Loucy (cell line): ENCODE data around the gene MYOF.
A peak's percentile ranks its signal among the peaks of the same experiment; 100 is the strongest.
"Not testable (repeated sequence)": the region's sequence is repeated elsewhere in the genome, so short reads cannot be mapped to it uniquely, and the experiment has no call there.

ENCODE experiments used
- H2AFZ ChIP-seq: fragments of 200-600 bp; sonication (generic); 2 replicates; pipeline ENCODE4 v1.6.0; 2016; ENCODE audit warnings: antibody characterized with exemption, mild to moderate bottlenecking, low read length, moderate library complexity
- H3F3A ChIP-seq: fragments of 200-600 bp; 2 replicates; pipeline ENCODE4 v1.6.0; 2016; ENCODE audit warnings: antibody characterized with exemption, low read depth, mild to moderate bottlenecking
- H3K27me3 ChIP-seq: fragments of 200-600 bp; sonication (generic); 2 replicates; pipeline ENCODE4 v1.6.1; 2014; ENCODE audit warnings: low read length, mild to moderate bottlenecking; ENCODE audit not compliant: insufficient read depth, poor library complexity, severe bottlenecking
- H3K36me3 ChIP-seq: fragments of 200-600 bp; sonication (generic); 2 replicates; pipeline ENCODE4 v1.6.1; 2016; ENCODE audit warnings: low read length; ENCODE audit not compliant: insufficient read depth
- H3K4me1 ChIP-seq: fragments of 200-600 bp; sonication (generic); 2 replicates; pipeline ENCODE4 v1.5.1; 2014; ENCODE audit warnings: low read length, mild to moderate bottlenecking; ENCODE audit not compliant: insufficient read depth, poor library complexity, severe bottlenecking
- H3K4me2 ChIP-seq: fragments of 200-600 bp; sonication (generic); 2 replicates; pipeline ENCODE4 v1.6.0; 2014; ENCODE audit warnings: antibody characterized with exemption, low read length, low read depth, mild to moderate bottlenecking; ENCODE audit not compliant: poor library complexity, severe bottlenecking
- H3K4me3 ChIP-seq: fragments of 200-600 bp; sonication (generic); 2 replicates; pipeline ENCODE4 v1.5.1; 2014; ENCODE audit warnings: low read length, mild to moderate bottlenecking, mixed read lengths; ENCODE audit not compliant: poor library complexity, severe bottlenecking
- H3K79me2 ChIP-seq: fragments of 200-600 bp; sonication (generic); 2 replicates; pipeline ENCODE4 v1.6.1; 2014; ENCODE audit warnings: low read length; ENCODE audit not compliant: insufficient read depth
- H3K9ac ChIP-seq: fragments of 200-600 bp; sonication (generic); 2 replicates; pipeline ENCODE4 v1.6.0; 2014; ENCODE audit warnings: mild to moderate bottlenecking, low read depth, low read length, moderate library complexity; ENCODE audit not compliant: poor library complexity, severe bottlenecking
- H3K9me2 ChIP-seq: fragments of 200-600 bp; sonication (generic); replicated peaks from 2 replicates; pipeline ENCODE4 v1.6.1; 2016; ENCODE audit warnings: low read depth, low read length, mixed read lengths
- H3K9me3 ChIP-seq: fragments of 200-600 bp; sonication (generic); 2 replicates; pipeline ENCODE4 v1.6.1; 2014; ENCODE audit warnings: mild to moderate bottlenecking, antibody characterized with exemption, low read length, low read depth; ENCODE audit not compliant: insufficient read depth
- H4K20me1 ChIP-seq: fragments of 200-600 bp; sonication (generic); 2 replicates; pipeline ENCODE4 v1.6.0; 2014; ENCODE audit warnings: antibody characterized with exemption, low read length, mild to moderate bottlenecking; ENCODE audit not compliant: insufficient read depth, poor library complexity, severe bottlenecking
- EZH2phosphoT487 ChIP-seq: fragments of 200-600 bp; IDR thresholded peaks from 2 replicates; pipeline ENCODE4 v1.6.1; 2018; ENCODE audit warnings: antibody characterized with exemption, mild to moderate bottlenecking, moderate library complexity, borderline replicate concordance
- TF ChIP-seq, protein P1 (sequence below): fragments of 200-600 bp; sonication (generic); conservative IDR thresholded peaks from 2 replicates; pipeline ENCODE4 v1.5.1; 2014; ENCODE audit warnings: mild to moderate bottlenecking, antibody characterized with exemption, low read length

The MYOF gene

DNA sequence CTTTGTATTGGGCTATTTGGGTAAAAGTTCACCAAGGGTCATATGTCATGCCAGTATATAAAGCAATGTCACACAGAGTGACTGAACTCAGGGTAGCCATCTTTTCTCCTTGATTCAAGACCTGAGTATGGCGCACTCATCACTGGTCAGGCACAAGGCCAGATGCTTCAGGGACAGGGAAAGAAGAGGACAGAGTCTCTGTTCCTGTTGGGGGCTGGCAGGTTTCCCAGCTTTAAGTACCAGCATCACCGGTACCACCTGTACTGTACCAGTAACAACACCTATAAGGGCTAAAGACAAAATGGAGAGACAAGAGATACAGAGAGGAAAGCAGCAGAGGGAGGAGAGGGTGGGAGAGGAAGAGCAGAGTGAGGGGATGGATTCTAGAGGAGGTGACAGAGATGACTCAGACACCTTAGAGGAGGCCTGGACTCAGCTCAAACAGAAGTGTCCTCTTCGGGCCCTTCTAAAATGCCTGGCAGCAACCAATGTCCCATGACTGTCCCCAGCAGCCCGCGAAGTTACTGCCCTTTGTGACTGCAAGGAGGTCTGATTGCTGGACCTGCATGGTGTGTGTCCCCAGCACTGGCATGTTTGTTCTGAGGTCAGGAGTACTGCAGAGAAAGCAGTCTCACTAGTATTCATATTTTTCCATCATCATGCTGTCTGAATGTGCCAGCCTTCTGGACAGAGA is 191.3 kb downstream of the MYOF start:
- no peaks in the 10 kb centered on the region for H3K4me1 ChIP-seq
- no peak overlapping the region for H3K9ac ChIP-seq
- no peaks in the 10 kb centered on the region for H3K36me3 ChIP-seq
- H3K27me3 ChIP-seq: no peaks in the 10 kb centered on the region
- peak overlapping the region; percentile 65; the same call in 1 of the 2 replicates for H2AFZ ChIP-seq
- H3F3A ChIP-seq: no peaks in the 10 kb centered on the region
- H3K4me3 ChIP-seq: no peak overlapping the region
- no peaks in the 10 kb centered on the region for H4K20me1 ChIP-seq
- H3K9me2 ChIP-seq: no peaks in the 10 kb centered on the region
- no peak overlapping the region for H3K4me2 ChIP-seq
- no peaks in the 10 kb centered on the region for H3K79me2 ChIP-seq
- no peaks in the 10 kb centered on the region for H3K9me3 ChIP-seq
- TF ChIP-seq, protein P1, sequence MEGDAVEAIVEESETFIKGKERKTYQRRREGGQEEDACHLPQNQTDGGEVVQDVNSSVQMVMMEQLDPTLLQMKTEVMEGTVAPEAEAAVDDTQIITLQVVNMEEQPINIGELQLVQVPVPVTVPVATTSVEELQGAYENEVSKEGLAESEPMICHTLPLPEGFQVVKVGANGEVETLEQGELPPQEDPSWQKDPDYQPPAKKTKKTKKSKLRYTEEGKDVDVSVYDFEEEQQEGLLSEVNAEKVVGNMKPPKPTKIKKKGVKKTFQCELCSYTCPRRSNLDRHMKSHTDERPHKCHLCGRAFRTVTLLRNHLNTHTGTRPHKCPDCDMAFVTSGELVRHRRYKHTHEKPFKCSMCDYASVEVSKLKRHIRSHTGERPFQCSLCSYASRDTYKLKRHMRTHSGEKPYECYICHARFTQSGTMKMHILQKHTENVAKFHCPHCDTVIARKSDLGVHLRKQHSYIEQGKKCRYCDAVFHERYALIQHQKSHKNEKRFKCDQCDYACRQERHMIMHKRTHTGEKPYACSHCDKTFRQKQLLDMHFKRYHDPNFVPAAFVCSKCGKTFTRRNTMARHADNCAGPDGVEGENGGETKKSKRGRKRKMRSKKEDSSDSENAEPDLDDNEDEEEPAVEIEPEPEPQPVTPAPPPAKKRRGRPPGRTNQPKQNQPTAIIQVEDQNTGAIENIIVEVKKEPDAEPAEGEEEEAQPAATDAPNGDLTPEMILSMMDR: no peak
- TF ChIP-seq EZH2phosphoT487: no peak

DNA sequence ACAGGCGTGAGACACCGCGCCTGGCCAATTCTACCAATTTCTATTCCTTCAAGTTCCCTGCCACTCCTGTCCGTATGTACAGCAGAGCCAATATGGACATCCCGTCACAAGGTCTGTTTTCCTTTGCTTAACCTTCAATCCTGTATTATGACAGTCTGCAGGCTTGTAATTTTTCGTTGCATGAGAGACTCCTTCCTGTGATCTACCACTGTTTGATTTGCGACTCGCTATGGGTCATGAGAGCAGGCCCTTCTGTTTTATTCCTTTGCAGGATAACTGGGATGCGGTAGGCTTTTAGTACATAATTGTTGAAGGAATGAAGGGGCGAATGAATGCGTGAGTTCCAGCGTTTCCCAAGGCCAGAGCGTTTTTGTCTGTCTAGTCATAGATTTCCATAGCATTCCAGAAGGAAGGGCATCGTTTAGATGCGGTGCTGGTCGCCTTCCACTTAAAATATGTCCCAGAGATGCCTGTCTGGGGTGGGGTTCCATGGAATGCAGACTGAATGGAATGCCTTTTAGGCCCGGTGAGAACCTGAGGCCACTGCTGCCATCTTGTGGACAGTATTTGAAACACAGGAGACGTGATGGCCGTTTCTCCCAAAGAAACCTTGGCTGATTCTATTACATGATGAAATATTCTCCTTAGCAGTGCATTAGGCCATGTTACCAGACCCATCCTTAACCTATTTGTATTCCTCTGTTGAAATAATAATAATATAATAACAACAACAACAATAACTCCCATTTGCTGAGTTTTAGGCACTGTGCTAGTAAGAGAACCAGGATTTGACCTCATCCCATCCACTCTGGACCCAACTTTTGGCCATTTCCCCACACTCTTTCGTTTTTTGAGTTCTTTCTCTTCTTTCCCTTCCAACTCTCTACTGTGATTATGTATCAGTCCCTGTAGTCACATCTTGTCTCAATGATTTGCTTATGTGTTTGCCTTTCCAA is 193.2 kb downstream of the MYOF start:
- no peak overlapping the region for H3K4me2 ChIP-seq
- H3K27me3 ChIP-seq: no peaks in the 10 kb centered on the region
- no peak overlapping the region for H3K9ac ChIP-seq
- 0 out of 2 replicates have a peak overlapping the region, but pooled peaks have one; percentile 25 for H2AFZ ChIP-seq
- no peak overlapping the region for H3K4me3 ChIP-seq
- H3K79me2 ChIP-seq: no peaks in the 10 kb centered on the region
- no peaks in the 10 kb centered on the region for H3F3A ChIP-seq
- H3K4me1 ChIP-seq: no peaks in the 10 kb centered on the region
- no peaks in the 10 kb centered on the region for H3K36me3 ChIP-seq
- H4K20me1 ChIP-seq: no peaks in the 10 kb centered on the region
- no peaks in the 10 kb centered on the region for H3K9me2 ChIP-seq
- H3K9me3 ChIP-seq: no peaks in the 10 kb centered on the region
- TF ChIP-seq, protein P1: peak; percentile 75
- TF ChIP-seq EZH2phosphoT487: no peak

DNA sequence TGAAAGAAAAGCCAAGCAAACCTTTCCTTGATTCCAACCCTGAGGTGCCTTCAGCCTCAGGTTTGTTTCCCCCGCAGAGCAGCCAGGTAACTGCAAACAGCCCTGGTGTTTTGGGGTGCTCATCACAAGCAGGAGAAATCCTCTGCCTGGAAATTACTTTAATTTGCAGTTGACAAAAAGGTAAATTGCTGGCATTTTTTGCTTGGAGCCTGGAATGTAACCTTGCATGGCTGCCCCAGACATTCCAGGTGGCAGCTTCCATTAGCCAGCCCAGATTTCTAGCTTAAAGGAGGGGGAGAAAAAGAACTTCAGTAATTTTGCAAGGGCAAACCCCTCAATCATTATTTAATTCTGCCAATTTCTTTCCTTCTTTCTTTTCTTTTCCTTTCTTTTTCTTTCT is 194.4 kb downstream of the MYOF start:
- Histone ChIP-seq H3K79me2 (no peaks in the 10 kb centered on the region), H3K9me2 (no peaks in the 10 kb centered on the region), H3K27me3 (no peaks in the 10 kb centered on the region), H3K4me3 (no peak overlapping the region), H2AFZ (no peak overlapping the region), H3K9me3 (no peaks in the 10 kb centered on the region), H3K4me1 (no peaks in the 10 kb centered on the region), H3K4me2 (no peak overlapping the region), H3K9ac (no peak overlapping the region), H3K36me3 (no peaks in the 10 kb centered on the region), H4K20me1 (no peaks in the 10 kb centered on the region), H3F3A (no peaks in the 10 kb centered on the region)
- TF ChIP-seq, protein P1: no peak
- no peak for TF ChIP-seq EZH2phosphoT487

DNA sequence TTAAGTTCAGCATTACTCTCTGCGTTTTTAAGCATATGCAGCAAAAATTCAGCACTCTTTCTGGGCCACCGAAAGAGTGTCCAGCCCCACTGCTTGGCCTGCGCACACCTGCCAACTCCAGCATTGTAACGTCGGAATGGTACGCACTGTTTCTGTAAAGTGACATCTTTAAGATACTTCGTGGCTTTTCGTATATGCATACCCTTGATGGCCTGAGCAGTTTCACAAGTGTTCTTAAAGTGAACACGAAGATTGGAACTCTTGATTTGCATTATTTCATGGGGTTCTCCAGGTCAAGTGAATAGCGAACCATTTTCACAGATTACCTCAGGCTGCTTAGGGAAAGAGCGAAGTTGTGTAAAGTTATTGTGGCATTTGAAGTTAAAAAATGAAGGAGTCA is 197.9 kb downstream of the MYOF start:
- not testable (repeated sequence) for H3K9ac ChIP-seq, H3K79me2 ChIP-seq, H3K9me3 ChIP-seq, H4K20me1 ChIP-seq, H3K4me1 ChIP-seq, H3K9me2 ChIP-seq, H3K36me3 ChIP-seq, H3K4me2 ChIP-seq, H3F3A ChIP-seq, H3K27me3 ChIP-seq, H3K4me3 ChIP-seq, H2AFZ ChIP-seq
